Neutrophil (primary cell): ENCODE measurements around the gene HTATIP2.
A peak's percentile ranks its signal among the peaks of the same experiment; 100 is the strongest.

Source experiments
- H3K27ac ChIP-seq: fragments of 200-600 bp; sonication (generic); 2 replicates; pipeline ENCODE4 v1.5.1; 2016; ENCODE audit warnings: mild to moderate bottlenecking, moderate library complexity
- H3K27me3 ChIP-seq: fragments of 200-600 bp; sonication (generic); 2 replicates; pipeline ENCODE4 v1.6.0; 2016; ENCODE audit warnings: mild to moderate bottlenecking
- H3K36me3 ChIP-seq: fragments of 200-600 bp; sonication (generic); 2 replicates; pipeline ENCODE4 v1.5.1; 2017
- H3K4me1 ChIP-seq, 2 experiments: fragments of 200-600 bp in 1 of 2; sonication (generic) in 1 of 2; 1 replicate in 1 of 2; 2 replicates in 1 of 2; pipeline versions ENCODE4 v1.5.1 to v1.6.1; 2013 to 2016; ENCODE audit warnings: low read depth in 1 of 2, low read length in 1 of 2, mild to moderate bottlenecking in 1 of 2, moderate library complexity in 1 of 2; ENCODE audit not compliant: control insufficient read depth in 1 of 2, insufficient read depth in 1 of 2
- H3K4me3 ChIP-seq, 2 experiments: fragments of 200-600 bp in 1 of 2; sonication (generic) in 1 of 2; 1 replicate in 1 of 2; 2 replicates in 1 of 2; pipeline ENCODE4 v1.5.1; 2013 to 2016; ENCODE audit warnings: low read depth in 1 of 2, low read length in 1 of 2, mild to moderate bottlenecking in 1 of 2, moderate library complexity in 1 of 2
- H3K9me3 ChIP-seq: fragments of 200-600 bp; sonication (generic); 2 replicates; pipeline ENCODE4 v1.5.1; 2016
- TF ChIP-seq, protein P1 (sequence below): fragments of 200-600 bp; sonication (generic); IDR thresholded peaks from 2 replicates; pipeline ENCODE4 v1.5.1; 2016; ENCODE audit warnings: antibody characterized with exemption

The HTATIP2 gene

DNA sequence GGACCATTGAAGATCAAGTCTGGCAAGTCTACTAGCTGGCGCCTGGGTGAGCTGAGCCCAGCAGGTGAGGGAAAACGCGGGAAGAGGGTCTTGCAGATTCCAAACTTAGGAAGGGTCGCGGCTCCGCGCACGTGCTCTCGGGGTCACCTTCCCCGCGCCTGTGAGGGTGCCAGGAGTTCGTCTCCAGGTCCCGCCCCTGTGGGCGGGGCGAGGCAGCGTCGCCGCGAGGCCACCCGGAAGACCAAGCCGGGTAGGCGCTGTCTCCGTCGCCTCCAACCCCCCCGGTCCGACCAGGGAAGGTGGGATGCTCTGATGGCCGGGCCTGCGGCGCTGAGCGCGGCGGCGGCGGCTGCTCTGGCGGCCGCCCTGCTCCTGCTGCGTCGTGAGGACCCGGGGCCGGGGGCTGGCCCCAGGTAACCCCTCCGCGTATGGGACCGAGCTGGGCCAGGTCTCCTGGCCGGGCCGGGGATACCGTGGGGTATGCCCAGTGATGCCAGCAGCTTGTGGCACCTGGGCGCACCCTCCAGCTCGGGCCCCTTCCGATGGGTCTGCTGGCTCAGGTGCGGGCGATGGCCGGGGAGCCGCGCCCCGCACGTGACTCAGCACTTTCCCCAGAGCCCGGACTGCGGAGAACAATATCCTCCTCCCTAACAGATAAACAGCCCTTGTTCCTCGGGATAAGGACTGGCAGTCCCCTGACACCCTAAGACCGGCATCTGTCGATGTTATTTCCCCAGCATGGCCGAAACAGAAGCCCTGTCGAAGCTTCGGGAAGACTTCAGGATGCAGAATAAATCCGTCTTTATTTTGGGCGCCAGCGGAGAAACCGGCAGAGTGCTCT lies at the start of gene HTATIP2:
HTATIP2 (plus strand) TSS at position 215 of the 841 bp plus-strand sequence; CDS start at position 739, 524 bp downstream.
- peak within 1 kb of the TSS; percentile 78 to 100 for H3K4me3 ChIP-seq
- peak within 1 kb of the TSS; percentile 95 for H3K27ac ChIP-seq
- TF ChIP-seq, protein P1, sequence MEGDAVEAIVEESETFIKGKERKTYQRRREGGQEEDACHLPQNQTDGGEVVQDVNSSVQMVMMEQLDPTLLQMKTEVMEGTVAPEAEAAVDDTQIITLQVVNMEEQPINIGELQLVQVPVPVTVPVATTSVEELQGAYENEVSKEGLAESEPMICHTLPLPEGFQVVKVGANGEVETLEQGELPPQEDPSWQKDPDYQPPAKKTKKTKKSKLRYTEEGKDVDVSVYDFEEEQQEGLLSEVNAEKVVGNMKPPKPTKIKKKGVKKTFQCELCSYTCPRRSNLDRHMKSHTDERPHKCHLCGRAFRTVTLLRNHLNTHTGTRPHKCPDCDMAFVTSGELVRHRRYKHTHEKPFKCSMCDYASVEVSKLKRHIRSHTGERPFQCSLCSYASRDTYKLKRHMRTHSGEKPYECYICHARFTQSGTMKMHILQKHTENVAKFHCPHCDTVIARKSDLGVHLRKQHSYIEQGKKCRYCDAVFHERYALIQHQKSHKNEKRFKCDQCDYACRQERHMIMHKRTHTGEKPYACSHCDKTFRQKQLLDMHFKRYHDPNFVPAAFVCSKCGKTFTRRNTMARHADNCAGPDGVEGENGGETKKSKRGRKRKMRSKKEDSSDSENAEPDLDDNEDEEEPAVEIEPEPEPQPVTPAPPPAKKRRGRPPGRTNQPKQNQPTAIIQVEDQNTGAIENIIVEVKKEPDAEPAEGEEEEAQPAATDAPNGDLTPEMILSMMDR = peak; percentile 27
- peaks cover 18 to 40% of the 10 kb centered on the region in 2 experiments for H3K4me1 ChIP-seq
- no peaks in the 10 kb centered on the region for H3K9me3 ChIP-seq
- peaks cover 21% of the 10 kb centered on the region for H3K36me3 ChIP-seq
- H3K27me3 ChIP-seq = no peaks in the 10 kb centered on the region

DNA sequence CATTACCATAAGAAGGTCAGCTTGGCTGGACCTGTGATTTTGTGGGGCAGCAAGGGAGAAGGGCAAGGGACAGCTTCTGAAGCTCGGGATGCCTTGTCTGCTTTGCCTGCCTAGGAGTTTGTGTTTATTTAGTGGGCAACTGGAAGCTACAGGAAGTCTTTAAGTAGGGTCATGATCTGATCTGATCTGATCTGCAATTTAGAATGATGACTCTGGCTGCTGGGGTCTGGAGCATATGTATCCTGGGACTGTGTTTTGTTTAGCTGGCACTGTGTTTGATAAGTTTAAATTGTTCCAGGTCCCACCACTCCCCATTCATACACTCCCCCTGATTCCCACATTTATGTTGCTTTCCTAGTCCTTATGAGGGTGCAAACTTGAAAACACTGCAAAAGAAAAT lies 47.7 kb upstream of the HTATIP2 start:
- no peaks in the 10 kb centered on the region for H3K9me3 ChIP-seq

DNA sequence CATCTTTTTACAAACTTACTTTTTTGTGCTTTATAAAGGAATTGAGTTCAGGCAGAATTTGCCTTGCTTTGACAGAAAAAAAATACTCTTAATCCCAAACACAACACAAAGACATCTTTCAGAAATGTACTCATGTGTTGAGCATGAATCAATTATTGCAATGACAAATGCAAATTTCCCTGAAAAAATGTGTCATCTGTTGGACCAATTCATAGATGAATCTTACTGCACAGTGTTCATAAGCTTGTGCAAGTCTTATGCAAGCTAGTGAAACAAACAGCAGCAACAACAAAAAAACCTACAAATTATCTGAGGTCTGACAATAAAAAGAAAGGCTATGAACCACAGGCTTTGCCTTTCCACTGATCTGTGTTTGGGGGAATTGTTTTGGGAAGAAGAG lies 42.3 kb upstream of the HTATIP2 start:
- TF ChIP-seq, protein P1 = no peak
- Histone ChIP-seq H3K4me1 (peaks cover 19 to 66% of the 10 kb centered on the region in 2 experiments), H3K36me3 (no peaks in the 10 kb centered on the region), H3K27me3 (no peaks in the 10 kb centered on the region), H3K4me3 (no peak overlapping the region), H3K9me3 (no peaks in the 10 kb centered on the region), H3K27ac (no peak overlapping the region)

More for the DNA sequence above, 47.7 kb upstream of the HTATIP2 start:
- H3K4me3 ChIP-seq = no peak overlapping the region
- H3K27me3 ChIP-seq = no peaks in the 10 kb centered on the region
- no peaks in the 10 kb centered on the region for H3K36me3 ChIP-seq
- H3K4me1 ChIP-seq = peaks cover 17 to 66% of the 10 kb centered on the region in 2 experiments
- H3K27ac ChIP-seq = peak overlapping the region; percentile 7
- TF ChIP-seq, protein P1 = no peak

DNA sequence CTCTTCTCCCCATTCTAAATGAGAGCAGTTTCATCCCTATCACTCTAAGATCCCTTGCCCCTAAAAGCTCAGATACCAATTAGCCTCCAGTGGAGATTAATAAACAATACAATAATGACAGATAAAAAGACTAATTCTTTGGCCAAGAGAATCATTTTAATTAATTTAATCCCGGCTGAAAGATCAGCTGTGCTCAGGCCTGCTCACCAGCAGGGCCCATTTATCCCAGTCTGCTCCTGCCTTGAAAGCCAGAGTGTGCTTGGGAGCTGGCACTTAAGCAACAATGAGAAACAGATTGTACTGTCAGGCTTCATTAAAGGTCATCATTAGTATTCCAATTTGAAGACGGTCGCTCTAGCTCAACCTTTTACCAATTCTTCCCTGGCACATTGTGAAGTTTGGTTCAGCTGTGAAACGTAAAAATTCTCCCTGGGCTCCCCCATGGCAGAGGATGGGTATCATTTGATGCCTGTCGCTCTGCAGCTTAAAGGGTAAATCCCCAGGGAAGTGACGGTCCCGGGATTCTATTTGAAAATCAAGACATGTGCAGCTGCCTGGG lies 36.1 kb upstream of the HTATIP2 start:
- TF ChIP-seq, protein P1 = no peak
- H3K36me3 ChIP-seq = no peaks in the 10 kb centered on the region
- no peak overlapping the region for H3K27ac ChIP-seq
- H3K9me3 ChIP-seq = no peaks in the 10 kb centered on the region
- peaks cover 1% of the 10 kb centered on the region for H3K27me3 ChIP-seq
- no peak overlapping the region for H3K4me3 ChIP-seq
- peaks cover 6 to 24% of the 10 kb centered on the region in 2 experiments for H3K4me1 ChIP-seq

DNA sequence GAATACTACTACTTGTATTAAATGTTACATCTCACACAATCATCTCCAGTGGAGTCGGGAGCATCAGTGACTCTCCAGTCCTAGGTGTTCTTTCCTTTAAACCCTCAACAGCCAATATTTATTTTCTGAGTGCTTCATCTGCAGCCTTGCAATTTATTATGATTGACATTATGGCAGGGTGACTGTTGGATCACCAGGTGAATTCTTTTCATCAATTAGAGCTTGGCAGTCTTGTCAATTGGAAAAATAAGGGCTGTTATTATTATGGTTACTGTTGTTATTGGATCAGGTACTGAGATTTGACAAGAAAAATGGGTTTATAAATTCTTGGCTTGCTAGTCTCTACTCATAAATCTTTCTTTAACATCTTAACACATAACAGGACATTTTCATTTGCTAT lies 27.5 kb upstream of the HTATIP2 start:
- no peak overlapping the region for H3K4me3 ChIP-seq
- TF ChIP-seq, protein P1 = no peak
- H3K36me3 ChIP-seq = no peaks in the 10 kb centered on the region
- H3K27ac ChIP-seq = no peak overlapping the region
- H3K4me1 ChIP-seq = no peaks in the 10 kb centered on the region
- H3K27me3 ChIP-seq = peaks cover 69% of the 10 kb centered on the region
- H3K9me3 ChIP-seq = no peaks in the 10 kb centered on the region
